Kidney glomerular epithelial cell (primary cell): ENCODE measurements around the gene ASPM.
"Not testable (repeated sequence)": the region's sequence is repeated elsewhere in the genome, so short reads cannot be mapped to it uniquely, and the experiment has no call there.

Experiments
- DNase-seq: peaks from one replicate; lab custom pipeline; 2025; lab: John Stamatoyannopoulos, UW

Gene ASPM

DNA sequence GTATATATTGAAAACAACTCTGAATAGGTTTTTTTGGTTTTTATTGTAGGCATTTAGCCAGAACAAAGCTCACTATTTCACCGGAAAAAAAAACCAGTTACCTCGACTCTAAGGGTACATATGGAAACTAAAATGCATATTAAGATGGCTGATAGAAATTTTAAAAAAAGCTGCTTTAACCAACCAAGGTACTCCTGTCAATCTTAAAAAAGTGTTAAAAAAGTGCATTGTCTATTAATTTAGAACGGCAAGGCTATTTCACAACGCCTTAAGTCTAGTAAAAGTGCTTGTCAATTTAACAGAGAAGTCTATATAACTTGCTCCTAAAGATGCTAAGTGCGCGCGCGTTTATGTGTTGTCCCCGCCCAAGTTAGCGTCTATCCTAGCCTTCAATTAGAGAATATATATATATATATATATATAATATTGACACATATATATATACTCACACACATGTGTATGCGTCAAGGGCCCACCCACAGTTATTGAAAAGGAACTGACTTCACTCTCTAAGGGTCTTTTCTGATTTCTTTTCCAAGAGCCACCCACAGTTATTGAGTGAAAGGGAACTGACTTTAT is 934 bp downstream of the ASPM start:
- DNase-seq, result no peak

DNA sequence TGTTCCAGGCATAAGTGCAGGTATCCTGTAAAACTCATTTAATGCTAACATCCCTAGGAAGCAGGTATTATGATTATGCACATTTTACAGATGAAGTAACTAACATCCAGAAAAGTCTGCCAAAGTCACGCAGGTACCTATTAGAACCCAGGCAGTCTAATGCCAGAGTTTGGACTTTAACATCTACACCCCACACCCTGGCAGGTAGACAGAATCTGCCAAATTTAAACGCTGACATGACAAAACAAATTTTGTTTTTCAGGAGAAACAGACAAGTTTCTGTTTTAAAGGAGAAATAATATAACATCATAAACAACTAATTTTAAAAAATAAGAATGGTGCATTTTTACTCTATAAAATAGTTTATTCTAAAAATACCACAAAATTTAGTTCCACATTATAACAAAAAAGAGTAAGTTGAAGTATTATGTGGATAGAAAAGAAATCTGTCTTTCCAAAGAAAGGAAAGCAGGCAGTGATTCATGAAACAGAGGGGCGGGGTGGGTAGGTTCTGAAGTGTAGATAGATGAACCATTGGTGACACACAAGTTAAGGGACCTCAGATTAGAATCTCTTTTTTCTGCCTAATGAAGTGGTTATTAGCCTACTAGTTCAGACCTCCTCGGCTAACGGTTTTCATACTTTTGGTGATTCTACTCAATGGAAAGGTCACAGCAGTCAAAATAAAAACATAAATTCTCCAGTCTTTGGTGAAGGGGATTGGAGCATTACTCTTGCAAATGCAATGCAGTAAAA is 1.7 kb downstream of the ASPM start:
- DNase-seq, result peak; percentile 19

DNA sequence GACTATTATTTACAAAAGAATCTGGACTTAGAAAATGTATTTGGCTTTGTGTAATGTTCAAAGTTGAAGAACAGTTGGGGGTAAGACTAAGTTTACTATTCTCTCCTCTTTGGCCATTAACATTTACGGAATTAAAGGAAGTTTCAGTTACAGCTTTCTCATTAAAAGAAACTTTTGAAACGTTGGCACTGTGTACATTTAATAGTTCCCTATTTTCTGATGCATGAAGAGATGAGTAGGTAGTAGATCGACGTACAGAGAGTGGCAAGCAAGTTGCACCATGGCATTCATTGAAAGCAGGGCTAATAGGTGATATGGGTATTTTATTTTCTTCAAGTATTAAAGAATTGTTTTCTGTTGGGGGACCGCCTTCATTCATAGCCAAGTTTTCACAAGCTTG is 3.2 kb downstream of the ASPM start:
- no peak for DNase-seq

DNA sequence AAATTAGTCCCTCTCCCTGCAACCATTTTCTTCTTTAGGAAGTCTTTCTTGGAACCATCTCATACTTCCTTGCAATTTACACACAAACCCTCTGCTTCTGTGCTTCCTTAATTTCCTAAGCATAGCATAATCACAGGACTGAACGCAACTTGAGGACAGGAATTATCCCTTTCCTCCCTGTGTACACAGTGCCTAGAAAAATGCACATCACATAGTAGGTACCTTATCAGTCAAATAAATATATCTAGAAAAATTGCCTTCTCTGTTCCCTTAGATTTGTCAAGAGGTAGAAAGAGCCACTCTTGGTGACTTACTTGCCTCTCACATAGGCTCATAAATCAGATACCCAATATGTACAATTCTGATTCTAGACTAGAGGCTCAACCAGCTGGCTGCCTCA is 4.9 kb downstream of the ASPM start:
- no peak for DNase-seq

DNA sequence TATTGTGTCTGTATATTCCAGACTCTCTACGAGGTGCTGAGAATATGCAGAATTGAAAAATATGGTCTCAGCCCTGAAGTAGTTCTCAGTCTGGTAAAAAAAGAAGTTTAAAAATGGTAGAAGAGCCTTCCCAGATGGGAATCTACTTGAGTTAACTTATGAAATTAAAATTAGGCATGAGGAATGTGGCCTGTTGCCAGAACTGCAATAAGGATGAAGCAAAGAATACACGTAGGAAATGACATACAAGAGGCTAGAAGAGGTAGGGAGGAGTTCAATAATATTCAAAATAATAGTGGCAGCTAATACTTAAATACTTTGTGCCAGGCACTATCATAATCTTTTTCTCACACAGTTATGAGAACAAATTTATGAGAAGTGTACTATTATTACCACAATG is 6.3 kb downstream of the ASPM start:
- no peak for DNase-seq

DNA sequence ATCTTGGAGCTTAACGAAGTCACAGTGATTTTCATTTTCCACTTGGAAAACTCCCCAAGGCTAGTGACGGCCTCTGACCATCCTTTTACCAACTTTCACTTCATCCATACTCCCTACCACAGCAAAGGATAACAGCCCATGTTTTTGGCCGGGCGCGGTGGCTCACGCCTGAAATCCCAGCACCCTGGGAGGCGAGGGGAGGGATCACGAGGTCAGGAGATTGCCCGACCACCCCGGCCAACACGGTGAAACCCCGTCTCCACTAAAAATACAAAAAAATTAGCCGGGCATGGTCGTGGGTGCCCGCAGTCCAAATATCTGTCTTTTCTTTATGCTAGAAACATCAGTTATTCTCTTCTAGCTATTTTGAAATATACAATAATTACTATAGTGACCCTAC is 7.3 kb downstream of the ASPM start:
- no peak for DNase-seq

DNA sequence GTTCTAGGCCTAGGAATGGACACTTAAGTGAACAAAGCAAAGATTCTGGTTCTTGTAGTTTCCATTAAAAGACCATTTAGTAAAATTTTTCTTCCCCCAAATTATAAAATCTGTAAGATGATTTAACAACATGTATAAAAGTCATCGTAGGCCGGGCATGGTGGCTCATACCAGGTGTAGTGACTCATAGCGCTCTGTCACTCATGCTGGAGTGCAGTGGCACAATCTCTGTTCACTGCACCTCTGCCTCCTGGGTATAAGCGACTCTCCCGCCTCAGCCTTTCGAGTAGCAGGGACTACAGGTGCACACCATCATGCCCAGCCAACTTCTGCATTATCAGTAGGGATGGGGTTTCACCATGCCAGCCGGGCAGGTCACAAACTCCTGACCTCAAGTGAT is 9.1 kb downstream of the ASPM start:
- no peak for DNase-seq

DNA sequence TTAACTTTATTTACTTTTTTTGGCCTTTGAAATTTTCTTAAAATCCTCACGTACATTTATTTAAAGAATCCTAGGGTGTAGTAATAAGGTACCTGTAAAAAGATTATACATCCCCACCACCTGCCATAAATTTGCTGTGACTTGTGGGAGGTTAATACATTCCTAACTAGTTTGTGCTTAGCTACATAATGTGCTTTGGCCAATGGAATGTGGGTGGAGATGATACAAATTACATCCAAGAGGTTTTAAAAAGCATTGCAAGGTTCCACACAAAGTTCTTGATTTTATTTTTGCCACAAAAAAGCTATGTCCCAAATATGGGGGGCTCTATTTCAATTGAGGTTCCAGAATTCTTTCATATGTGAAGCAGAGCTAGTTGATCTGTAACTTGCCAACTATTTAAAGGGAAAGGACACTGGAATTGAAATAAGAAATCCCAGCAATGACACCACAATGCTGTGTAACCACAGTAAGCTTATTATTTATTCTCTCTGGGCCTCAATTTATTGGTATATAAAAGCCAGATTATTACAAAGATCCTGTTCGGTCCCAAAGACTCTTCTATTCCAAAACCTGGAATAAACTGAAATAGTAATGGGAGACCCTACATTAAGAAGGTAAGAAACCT is 15.7 kb downstream of the ASPM start:
- DNase-seq, result peak; percentile 63

DNA sequence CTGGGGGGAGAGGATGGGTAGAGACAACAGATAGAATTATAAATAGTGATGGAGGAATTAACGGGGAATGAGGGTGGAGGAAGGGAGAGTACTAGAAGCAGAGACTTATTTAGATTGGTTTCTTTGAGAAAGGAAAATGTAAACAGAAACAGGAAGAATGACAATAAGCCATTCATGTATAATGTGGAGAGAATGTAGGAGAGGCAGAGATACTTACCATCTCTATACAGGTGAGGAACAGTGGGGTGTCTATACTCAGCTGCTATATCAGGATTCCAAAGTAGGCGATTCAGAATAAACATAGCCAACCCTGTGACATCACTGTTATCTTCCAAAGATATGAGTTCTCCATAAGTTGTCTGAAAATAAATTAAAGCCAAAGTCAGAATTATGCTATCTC is 16.8 kb downstream of the ASPM start:
- DNase-seq, result no peak

DNA sequence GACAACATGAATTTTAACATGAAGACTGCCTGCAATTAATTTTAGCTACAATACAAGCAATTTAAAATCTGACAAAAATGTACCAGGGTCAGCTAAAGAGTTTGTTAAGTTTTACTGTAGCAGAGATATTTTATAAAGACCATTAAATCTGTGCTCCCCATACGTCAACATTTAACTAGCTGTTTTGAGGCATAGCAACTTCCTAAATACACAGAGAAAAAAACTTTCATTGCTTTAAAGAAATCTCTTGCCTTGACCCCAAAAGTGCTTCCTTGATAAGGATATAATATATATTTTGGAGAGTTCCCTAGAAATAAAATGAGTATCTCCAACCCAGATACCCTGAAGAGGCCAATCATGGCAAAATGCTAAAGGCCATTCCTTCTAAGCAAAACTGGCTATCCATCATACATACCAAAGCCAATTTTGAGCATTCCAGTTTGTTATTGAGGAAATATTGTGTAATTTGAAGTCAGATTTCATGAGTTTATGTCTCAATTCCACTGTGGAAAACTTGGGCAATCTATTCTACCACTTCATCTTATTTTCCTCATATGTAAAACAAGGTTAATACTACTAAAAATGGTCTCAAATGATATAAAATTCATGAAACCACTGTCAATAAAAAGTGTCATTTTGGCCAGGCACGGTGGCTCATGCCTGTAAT is 19.1 kb downstream of the ASPM start:
- DNase-seq, result no peak

DNA sequence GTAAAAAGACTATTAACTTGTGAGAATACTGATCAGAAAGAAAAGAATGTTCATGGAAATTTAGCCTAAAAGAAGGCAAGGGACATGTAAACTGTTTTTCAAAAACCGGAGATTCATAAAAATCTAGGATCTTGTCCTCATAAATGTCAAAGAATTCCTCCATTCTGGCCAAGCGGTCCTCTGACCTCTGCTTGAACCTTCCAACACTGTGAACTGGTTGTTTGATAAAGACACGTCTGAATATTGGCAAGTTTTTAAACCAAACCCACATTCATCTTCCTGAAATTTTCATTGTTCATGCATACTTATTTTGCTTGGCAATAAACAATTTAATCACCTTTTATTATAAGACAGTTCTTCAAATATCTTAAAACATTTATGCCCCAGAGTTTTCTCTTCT is 19.8 kb downstream of the ASPM start:
- DNase-seq, result no peak

DNA sequence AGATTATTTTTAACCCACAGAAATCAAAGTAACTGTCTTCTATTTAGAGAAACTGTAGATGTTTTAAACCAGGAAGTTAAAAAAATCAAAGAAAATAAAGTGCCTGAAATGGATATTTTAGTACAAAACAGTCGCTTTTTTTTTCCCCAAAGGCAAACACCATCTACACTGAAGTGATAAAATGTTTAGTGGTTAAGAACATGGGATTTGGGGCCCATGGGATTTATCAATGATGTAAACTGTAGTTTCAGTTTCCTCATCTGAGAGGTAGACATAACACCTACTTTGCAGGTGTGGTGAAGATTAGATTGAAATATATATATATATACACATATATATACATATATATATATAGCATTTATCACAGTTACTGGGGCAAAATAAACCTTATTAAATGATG is 22.1 kb downstream of the ASPM start:
- DNase-seq, result no peak

DNA sequence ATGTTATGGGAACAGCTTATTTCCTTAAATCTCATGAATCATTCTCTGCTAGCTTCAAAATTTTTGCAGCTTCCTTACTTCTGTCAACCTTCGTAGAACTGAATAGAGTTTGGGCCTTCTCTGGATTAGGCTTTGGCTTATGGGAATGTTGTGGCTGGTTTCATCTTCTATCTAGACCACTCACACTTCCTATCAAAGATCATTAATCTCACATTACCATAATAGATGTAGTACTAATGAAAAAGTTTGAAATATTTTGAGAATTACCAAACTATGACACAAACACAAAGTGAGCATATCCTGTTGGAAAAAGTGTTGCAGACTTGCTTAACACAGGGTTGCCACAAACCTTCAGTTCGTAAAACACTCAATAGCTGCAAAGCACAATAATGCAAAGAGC is 30.3 kb downstream of the ASPM start:
- no peak for DNase-seq

DNA sequence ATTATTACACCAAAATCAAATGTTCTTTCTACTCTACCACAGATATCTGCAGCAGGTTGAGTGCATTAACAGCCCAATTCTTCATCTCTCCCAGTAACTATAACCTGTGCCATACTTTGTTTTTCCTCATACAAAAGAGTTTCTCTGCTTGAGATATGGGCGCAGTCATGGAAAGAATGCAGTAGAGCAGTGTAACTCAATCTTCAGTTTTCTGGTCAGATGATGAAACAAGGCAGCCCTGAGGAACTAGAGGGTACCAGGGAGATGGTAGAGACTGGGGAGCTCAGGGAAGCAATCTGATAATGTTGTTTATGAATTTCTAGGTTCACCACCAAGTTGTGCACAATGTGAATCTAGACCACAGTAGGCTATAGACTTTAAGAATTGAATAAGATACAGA is 39.6 kb downstream of the ASPM start:
- no peak for DNase-seq

DNA sequence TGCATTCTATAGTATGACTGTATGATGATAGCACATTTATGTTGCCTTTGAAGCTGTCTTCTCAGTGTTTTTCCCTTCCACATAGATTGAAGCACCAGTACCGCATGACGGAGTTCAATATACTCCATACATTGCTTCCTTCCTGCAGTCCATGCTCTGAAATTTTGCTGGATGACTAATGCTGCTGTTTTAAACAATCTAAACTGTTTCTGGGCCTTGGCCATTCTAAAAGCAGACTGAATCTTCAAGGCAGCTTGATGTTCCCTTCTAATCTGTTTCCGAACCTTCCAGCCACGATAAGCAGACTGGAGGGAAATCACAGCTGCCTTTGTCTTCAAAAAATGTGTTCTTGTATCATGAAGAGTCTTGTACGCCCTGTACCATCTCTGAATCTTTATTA is 43.2 kb downstream of the ASPM start:
- DNase-seq, result no peak

DNA sequence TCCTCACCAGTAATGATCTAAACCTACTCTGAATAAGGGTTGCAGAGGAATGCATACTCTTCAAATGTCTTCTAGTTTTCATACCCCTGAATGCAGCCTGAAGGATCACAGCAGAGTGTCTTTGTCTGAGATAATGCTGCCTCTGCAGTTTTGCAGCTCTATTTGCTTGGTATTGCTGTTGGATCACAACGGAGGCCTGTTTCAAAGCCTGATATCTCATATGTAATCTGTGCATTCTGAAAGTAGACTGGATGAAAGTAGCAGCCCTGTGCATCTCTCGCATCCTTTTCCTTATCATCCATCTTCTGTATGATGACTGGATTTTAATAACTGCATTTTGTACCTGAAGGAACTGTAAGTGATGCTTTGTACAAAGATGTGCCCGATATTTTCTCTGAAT is 44.5 kb downstream of the ASPM start:
- no peak for DNase-seq

DNA sequence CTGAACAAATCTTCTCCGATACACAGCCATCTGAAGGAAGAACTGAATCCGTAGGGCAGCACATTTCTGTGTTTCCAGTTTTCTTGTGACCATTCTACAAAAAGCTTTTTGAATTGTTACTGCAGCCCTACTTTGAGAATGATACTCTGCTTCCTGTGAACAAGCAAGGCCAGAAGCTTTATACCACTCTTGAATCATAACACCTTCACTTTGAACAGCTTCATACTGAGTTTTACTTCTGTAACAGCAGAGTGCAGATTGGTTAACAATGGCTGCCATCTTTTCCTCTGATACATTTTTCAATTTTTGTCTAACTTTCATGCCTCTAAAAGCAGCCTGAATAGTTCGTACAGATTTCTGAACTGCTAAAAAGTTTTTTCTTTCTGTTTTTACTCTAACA is 45.8 kb downstream of the ASPM start:
- no peak for DNase-seq

DNA sequence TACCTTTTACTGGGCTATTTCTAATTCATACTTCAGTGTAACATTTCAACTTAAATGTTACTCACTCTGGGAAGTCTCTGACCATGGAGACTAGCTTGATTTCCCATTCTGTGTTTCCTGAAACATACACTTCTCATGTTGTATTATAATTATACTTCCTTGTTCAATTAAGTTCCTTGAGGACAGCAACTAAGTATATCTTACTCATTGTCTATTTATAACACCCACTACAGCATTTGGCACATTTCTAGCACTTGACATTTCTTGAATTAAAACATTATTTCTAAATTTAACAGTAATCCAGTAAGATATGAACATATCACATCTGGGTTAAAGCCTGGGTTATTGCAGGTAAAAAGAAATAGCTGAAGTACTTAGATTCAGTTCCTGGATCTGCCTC is 47.0 kb downstream of the ASPM start:
- no peak for DNase-seq

DNA sequence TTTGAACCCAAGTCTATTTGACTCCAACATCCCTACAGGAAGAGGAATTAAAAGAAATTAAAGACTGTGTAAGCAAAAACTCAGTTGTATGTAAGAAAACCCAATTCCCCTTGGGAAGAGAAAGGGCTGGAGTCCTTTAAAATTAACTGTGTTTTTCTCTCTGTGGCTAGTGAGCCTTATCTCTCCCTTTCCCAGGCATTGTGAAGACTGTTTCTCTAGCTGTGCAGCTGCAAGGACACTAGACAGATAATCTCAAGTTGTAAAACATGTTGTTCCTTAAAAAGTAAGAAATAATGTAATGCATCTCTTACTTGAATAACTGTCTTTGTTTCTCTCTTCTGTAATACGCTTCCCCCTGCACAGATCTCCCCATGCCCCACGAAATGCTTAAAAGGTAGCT is 49.5 kb downstream of the ASPM start:
- not testable (repeated sequence) for DNase-seq

DNA sequence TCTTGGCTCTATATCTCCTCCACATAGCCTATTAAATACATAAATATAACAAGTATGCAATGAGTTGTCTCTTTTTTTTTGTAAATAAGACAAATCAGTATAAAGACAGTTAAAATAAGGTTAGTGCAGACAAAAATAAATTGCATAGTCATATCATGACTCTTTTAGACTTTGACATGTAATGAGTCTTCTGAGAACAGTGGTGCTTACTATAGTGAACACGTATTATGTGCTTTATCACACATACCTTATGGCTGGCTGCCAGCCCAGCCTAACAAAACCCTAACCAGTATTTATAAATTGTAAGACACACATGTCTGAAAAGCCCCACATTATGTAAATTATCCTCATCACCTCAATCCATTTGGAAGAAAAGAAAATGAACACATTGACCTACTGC is 50.3 kb downstream of the ASPM start:
- no peak for DNase-seq

DNA sequence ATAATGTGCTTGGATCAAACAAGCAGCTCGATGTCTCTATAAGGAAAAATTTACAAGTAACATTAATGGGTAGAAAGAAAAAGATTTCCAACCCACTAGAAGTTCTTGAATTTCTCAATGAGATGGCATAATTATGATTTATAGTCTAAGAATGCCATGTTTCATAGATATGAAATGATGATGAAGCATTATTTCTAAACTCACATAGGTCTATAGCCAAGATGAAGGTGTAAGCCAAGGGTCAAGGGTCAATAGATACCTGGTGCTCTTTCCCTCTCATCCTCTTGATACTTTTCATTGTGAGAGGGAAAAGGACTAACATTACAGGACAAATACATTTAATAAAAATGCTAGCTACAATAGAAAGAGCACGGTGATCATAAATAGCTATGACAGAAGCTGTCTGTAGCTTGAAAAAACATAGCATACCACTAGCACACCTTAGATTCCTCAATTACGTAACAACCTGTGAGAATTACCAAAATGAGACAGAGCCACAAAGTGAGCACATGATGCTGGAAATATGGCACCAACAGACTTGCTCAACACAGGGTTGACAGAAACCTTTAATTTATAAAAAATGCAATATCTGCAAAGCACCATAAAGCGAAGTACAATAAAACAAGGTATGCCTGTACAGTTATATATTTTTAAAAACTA is 53.1 kb downstream of the ASPM start:
- DNase-seq, result no peak

DNA sequence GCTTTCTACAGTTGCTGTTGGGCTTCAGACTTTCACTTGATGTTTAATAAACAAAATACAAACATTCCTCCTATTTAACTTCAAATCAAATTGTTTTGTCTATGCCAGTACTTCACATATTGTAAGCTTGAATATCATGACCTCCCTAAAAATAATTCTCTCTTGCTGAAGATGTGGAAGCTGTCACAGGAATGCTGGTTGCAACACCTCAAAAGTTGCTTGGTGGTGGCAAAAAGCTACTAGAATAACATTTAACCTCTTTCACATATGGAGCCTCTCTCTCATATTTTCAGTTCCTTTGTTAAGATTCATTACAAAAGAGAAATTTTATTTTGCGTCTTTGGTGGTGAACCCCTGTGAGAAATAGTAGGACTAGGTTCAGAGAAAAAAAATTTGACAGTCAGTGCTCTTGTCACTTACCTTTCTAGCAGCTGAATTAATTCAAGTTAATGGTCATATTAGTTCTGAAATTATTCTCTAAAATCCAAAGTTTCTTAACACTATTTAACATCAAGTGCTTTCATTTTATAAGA is 53.9 kb downstream of the ASPM start:
- DNase-seq, result no peak
